GM18909 (cell line): Measurements from ENCODE around the gene IRAK4.

Source experiments
- ATAC-seq: cut with Tn5 transposase; IDR thresholded peaks from one replicate; pipeline ENCODE4 v1.9.1; 2021; ENCODE audit warnings: mild to moderate bottlenecking; ENCODE audit not compliant: unreplicated experiment, poor library complexity

The IRAK4 gene

GRCh38 chr12:43832463-43833168 is 73.9 kb downstream of the IRAK4 start:
- no peak for ATAC-seq

- peak; percentile 19 for ATAC-seq
These were observed 76.5 kb downstream of the IRAK4 start for GRCh38 chr12:43835264-43835655.

- peak; percentile 80 for ATAC-seq
These were observed 77.1 kb downstream of the IRAK4 start, which contains the start of gene TMEM117 for GRCh38 chr12:43835656-43836474. Gene TMEM117 (plus strand): TSS chr12:43836081.

GRCh38 chr12:43836475-43836989 is 77.8 kb downstream of the IRAK4 start:
- peak; percentile 21 for ATAC-seq
